ENCODE results near the gene MAD1L1.

DNA sequence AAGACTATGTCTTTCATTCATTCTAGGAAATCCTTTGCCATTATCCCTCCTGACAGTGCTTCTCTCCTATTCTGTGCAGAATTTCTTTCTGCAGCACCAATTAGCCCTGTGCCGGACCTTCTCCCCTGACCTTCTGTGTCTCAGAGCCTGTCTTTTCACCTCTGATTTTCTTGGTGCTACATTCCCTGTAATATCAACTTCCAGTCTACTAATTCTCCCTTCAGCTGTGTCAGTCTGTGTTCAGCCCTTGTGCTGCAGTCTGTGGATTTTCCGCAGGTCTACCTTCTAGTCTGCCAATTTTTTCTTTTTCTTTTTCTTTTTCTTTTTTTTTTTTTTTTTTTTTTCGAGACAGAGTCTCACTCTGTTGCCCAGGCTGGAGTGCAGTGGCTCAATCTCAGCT lies 446.9 kb downstream of the MAD1L1 start:
- TF ChIP-seq GATA3 (IDR thresholded peaks at IDR 0.05; ENCODE audit: low read depth, low read length) (no peak), GATA2 (IDR thresholded peaks at IDR 0.05; ENCODE audit: low read depth, low read length) (no peak)
